Prostate gland (tissue), 2 donors: ENCODE measurements around the gene SAMD4A. TPM values are rescaled to one million over a fixed set of nuclear protein-coding genes. Genes with fewer than 3 reads are reported as not detected.
A peak's percentile ranks its signal among the peaks of the same experiment; 100 is the strongest.

Experiments used
- DNase-seq: peaks from one replicate; pipeline ENCODE4 v3.0.0-alpha.2; 2019; ENCODE audit warnings: low spot score
- H3K27ac ChIP-seq, 2 donors: fragments of 200-600 bp; sonication (generic); 2 replicates each; pipeline ENCODE4 v1.5.1; 2017 to 2019
- H3K27me3 ChIP-seq: fragments of 200-600 bp; sonication (generic); replicated peaks from 2 replicates; pipeline ENCODE4 v1.5.1; 2019; ENCODE audit not compliant: insufficient read depth
- H3K36me3 ChIP-seq, 2 donors: fragments of 200-600 bp; sonication (generic); 1 replicate in 1 of 2; 2 replicates in 1 of 2; pipeline versions ENCODE4 v1.5.1 to v1.8.1; 2017 to 2019
- H3K4me1 ChIP-seq: fragments of 200-600 bp; sonication (generic); replicated peaks from 2 replicates; pipeline ENCODE4 v1.5.1; 2019
- H3K4me3 ChIP-seq, 2 donors: fragments of 200-600 bp; sonication (generic); 2 replicates each; pipeline ENCODE4 v1.5.1; 2017 to 2019
- H3K9me3 ChIP-seq: fragments of 200-600 bp; sonication (generic); 2 replicates; pipeline ENCODE4 v1.5.1; 2017
- CTCF ChIP-seq, 4 experiments: fragments of 200-600 bp in 2 of 4; fragments of 450-650 bp in 2 of 4; sonication (generic) in 2 of 4; IDR thresholded peaks; 1 replicate in 3 of 4; 2 replicates in 1 of 4; pipeline ENCODE4 v1.5.1; 2016 to 2019; ENCODE audit warnings: antibody characterized with exemption in 4 of 4, mild to moderate bottlenecking in 2 of 4, moderate library complexity in 2 of 4
- POLR2A ChIP-seq: fragments of 450-650 bp; IDR thresholded peaks from one replicate; pipeline ENCODE4 v1.6.1; 2016; ENCODE audit warnings: antibody characterized with exemption, mild to moderate bottlenecking
- POLR2AphosphoS5 ChIP-seq: sonication (generic); formaldehyde crosslinking; IDR thresholded peaks from one replicate; pipeline ENCODE4 v1.6.1; 2017; ENCODE audit warnings: antibody characterized with exemption
- WGBS: methylation state at CpG from one replicate; pipeline ENCODE4 v1.1.5; 2018; 5-methylcytosine and 5-hydroxymethylcytosine counted together
- intact Hi-C: fragments of 100-400 bp; cut with DNase I; formaldehyde crosslinking; loops from one replicate; pipeline ENCODE4 v1.14.2; 2022
- total RNA-seq, 2 donors: library from RNA; depleted of rRNA; stranded (reverse); fragments of >200 nt; gene quantifications; one replicate each; pipeline ENCODE4 v1.1.0, GENCODE V29; 2016

SAMD4A gene
- total RNA-seq, 2 donors from 2014 or later, result 18.1 to 38.5 TPM

- Histone ChIP-seq H3K36me3 (no peaks in the 10 kb centered on the region), H3K4me3 (no peak overlapping the region), H3K27ac (no peak overlapping the region), H3K4me1 (no peaks in the 10 kb centered on the region), H3K9me3 (no peaks in the 10 kb centered on the region), H3K27me3 (no peaks in the 10 kb centered on the region)
- TF ChIP-seq POLR2A (no peak), POLR2AphosphoS5 (no peak), CTCF (IDR thresholded peaks at IDR 0.05) (no peak)
- intact Hi-C loops, result no loop called here
- WGBS, result 89% methylated on average over 5 of the region's 5 CpGs
- DNase-seq, result no peak
Measured at GRCh38 chr14:54742492-54743350, 175.8 kb downstream of the SAMD4A start.

DNA sequence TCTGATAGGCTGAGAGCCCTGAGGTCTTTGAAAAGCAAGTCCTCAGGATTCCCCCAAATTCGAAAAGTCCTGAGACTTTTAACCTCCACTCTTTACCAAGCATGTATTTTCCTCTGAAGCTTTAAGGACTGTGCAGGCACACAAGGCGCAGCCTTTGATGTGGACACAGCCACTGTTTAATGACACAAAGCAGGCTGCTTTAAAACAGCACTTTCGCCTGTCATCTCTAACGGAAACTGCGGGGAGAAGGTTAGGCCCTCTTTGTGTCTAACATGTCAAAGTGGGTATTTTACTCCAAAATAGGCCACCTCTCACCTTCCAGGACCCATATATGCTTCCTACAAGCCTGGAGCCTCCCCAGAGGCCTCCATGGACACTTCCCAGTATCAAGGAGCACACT, 176.5 kb downstream of the SAMD4A start:
- intact Hi-C loops, result no loop called here
- Histone ChIP-seq H3K27me3 (no peaks in the 10 kb centered on the region), H3K4me3 (no peak overlapping the region), H3K4me1 (no peaks in the 10 kb centered on the region), H3K36me3 (no peaks in the 10 kb centered on the region), H3K9me3 (no peaks in the 10 kb centered on the region), H3K27ac (no peak overlapping the region)
- no peak for DNase-seq
- no peak for TF ChIP-seq POLR2AphosphoS5
- 91% methylated on average over 5 of the region's 5 CpGs for WGBS

GRCh38 chr14:54746019-54746418, 179.1 kb downstream of the SAMD4A start:
- TF ChIP-seq CTCF (IDR thresholded peaks at IDR 0.05) (no peak), POLR2AphosphoS5 (peak; percentile 37)
- DNase-seq, result no peak
- Histone ChIP-seq H3K27ac (no peak overlapping the region), H3K4me3 (no peak overlapping the region), H3K36me3 (no peaks in the 10 kb centered on the region), H3K27me3 (no peaks in the 10 kb centered on the region), H3K4me1 (no peaks in the 10 kb centered on the region), H3K9me3 (no peaks in the 10 kb centered on the region)
- WGBS, result 57% methylated on average over 3 of the region's 3 CpGs
- intact Hi-C loops, result no loop called here

DNA sequence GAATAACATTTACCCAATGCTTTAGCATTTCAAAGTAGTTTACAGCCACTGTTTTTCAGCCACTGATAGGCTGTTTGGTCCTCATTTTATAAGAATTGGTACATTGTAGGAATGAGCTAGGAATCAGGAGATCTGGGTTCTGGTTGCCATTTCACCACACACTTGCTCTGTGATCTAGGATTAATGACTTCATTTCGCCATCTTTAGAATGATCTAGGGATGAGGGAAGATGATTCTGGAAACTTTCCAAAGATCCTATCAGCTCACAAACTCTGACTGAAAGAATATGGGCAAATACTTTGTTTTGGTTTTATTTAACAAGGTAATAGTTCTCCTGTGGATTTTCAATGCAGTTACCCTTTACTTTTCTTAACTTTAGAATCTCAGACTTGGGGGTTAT, 180.7 kb downstream of the SAMD4A start:
- Histone ChIP-seq H3K9me3 (no peaks in the 10 kb centered on the region), H3K4me3 (no peak overlapping the region), H3K27ac (no peak overlapping the region), H3K27me3 (no peaks in the 10 kb centered on the region), H3K36me3 (no peaks in the 10 kb centered on the region), H3K4me1 (no peaks in the 10 kb centered on the region)
- no peak for DNase-seq
- intact Hi-C loops, result no loop called here
- WGBS, result 65% methylated on average over 1 of the region's 1 CpG
- TF ChIP-seq CTCF (IDR thresholded peaks at IDR 0.05), result no peak
- TF ChIP-seq POLR2A, result no peak
- no peak for TF ChIP-seq POLR2AphosphoS5

GRCh38 chr14:54749180-54749579, 182.3 kb downstream of the SAMD4A start:
- no peak for TF ChIP-seq CTCF (IDR thresholded peaks at IDR 0.05)
- no peak for TF ChIP-seq POLR2AphosphoS5
- TF ChIP-seq POLR2A, result no peak
- Histone ChIP-seq H3K4me1 (no peaks in the 10 kb centered on the region), H3K27me3 (no peaks in the 10 kb centered on the region), H3K36me3 (no peaks in the 10 kb centered on the region), H3K27ac (no peak overlapping the region), H3K4me3 (no peak overlapping the region), H3K9me3 (no peaks in the 10 kb centered on the region)
- no peak for DNase-seq
- intact Hi-C loops, result no loop called here
- 69% methylated on average over 4 of the region's 4 CpGs for WGBS
